Activated T-helper 1 cell treated with Interleukin-2 at 50 U/mL for 16 hours (primary cell): Measurements from ENCODE around the gene IFNK.
"Not testable (repeated sequence)": the region's sequence is repeated elsewhere in the genome, so short reads cannot be mapped to it uniquely, and the experiment has no call there.

Experiments used
- DNase-seq: peaks from one replicate; pipeline ENCODE4 v3.0.0-alpha.2; 2020; ENCODE audit warnings: low read depth

The IFNK gene, protein sequence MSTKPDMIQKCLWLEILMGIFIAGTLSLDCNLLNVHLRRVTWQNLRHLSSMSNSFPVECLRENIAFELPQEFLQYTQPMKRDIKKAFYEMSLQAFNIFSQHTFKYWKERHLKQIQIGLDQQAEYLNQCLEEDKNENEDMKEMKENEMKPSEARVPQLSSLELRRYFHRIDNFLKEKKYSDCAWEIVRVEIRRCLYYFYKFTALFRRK

DNA sequence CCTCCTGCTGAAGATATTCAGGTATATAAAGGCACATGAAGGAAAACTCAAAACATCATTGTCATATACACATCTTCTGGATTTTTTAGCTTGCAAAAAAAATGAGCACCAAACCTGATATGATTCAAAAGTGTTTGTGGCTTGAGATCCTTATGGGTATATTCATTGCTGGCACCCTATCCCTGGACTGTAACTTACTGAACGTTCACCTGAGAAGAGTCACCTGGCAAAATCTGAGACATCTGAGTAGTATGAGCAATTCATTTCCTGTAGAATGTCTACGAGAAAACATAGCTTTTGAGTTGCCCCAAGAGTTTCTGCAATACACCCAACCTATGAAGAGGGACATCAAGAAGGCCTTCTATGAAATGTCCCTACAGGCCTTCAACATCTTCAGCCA is at the start of gene IFNK:
IFNK (plus strand) TSS at position 55 of the 400 bp plus-strand sequence; CDS start at position 102, 47 bp downstream.
- no peak for DNase-seq

DNA sequence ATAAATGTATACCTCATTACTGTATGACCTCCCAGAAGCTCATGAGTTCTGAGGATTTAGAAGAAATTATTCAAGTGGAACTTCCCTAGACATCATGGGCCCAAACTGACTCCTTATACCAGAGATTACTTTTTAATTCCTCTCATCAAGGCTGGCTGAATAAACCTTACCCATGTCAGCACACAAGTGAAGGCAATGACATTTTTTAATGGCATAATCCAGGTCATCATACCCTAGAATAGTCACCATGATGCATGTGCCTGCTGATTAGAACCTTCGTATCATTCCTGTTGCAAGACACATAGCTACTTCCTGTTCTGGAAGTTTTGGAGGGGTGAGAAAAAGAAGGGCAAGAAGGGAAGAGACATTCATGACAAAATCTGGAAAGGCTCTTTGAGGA is 49.8 kb upstream of the IFNK start:
- no peak for DNase-seq

DNA sequence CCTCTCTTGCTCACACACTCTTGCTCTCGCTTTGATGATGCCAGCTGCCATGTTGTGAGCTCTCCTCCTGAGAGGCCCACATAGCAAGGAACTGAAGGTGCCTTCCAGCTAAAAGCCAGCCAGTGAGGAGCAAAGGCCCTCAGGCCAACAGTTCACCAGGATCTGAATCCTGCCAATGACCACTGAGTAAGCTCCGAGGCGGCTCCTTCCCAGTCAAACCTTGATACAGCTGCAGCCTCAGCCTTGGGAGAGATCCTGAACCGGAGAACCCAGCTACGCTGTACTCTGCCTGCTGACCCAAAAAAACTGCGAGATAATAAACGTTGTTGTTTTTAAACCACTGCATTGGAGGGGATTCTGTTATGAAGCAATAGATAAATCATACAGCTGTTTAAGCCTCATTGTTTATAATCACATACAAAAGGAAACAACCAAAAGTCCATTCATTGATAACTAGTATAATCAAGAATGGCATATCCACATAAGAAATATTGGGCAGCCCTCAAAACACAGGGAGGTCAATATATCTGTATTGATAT is 49.0 kb upstream of the IFNK start:
- DNase-seq = no peak

DNA sequence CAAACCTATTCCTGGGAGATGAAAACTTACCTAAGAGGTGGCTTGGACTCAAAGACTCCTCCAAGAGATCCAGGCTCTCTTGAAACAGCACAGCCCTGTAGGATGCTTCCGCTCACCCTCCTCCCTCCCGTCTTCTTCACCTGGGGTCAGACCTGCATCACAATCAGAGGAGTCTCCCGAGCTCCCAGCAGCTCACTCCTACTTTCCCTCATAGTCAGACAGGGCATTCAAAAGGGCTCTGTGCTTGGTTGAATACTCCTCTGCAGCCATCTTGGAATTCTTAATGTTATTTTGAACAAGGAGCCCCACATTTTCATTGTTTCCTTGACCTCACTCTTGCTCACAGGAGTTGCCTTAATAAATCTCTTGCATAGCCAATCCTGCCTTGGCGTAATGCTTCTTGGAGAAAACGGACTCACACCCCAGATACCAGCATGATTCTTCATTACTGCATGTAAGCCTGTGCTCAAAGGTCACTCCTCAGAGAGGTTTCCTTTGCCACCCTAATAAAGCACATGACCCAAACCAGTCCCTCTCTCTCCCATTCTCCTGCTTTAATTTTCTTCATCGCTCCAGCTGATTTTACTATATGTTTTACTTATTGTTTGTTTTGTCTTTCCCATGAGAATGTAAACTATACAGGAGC is 47.1 kb upstream of the IFNK start:
- DNase-seq = no peak

DNA sequence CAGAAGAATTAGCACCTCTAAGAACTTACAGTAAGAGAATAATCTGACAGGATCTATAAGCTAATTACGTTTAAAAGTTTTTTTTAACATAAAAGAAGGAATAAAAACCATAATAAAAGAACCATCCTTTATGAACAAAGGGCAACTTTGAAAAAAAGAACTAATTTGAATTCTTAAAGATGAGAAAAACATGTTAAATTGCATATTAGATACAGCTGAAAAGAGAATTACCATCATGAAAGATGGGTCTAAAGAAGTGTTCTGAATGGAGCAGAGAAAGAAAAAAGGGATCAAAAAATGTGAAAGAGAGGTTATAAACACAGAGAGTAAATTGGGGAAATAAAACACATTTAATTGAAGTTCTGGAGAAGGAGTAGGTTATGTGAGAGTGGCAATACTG is 45.8 kb upstream of the IFNK start:
- no peak for DNase-seq

DNA sequence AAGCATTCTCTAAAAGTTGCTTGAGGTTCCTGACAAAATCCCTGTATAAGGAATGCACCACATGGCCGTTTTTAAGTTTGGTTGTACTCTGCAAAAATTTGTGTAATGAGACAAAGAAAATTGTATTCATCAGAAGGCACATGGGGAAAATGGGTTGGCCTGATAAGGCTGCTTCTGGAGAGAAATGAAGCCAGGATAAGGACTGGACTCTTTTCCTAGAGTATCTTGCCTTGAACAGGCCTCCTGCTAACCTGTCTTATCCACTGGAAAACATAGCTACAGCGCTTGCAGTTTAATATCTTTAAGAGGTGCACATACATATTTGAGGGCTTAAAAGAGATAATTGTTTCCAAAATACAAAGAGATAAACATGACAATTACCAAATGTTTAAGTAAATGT is 41.4 kb upstream of the IFNK start:
- DNase-seq = no peak

DNA sequence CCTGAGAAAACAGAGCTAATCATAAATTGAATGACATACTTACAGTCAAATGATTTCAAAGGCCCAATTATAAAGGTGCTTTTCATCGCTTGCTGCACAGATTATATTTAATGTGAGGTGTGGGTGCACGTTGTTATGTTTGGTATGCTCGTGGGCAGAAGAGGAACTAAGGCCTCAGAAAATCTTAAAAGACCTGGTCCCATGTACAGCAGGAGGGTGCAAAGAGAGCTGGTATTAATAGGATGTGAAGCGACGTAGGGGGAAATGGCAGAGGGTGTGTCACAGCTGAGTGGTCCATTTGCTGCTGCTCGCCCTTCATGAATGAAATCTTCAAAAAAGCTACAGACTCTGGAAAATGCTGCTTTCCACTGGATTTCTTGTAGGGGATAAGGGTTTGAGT is 40.5 kb upstream of the IFNK start:
- no peak for DNase-seq

DNA sequence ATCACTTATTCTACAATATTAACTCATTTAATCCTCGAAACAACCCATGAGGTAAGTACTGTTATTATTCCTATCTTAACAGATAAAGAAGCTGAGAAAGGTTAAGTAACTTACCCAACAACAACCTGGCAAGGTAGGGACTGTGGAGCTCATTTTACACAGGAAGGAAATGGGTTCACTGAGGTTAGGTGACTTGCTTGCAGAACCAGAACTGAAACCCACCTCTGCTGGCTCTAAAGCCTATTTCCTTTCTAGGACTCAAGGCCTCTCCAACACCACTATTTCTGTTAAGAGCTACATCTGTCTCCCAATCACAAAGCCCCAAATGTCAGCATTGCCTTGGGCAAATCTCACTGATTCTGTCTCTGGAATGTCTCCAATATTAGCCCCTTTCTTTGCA is 38.9 kb upstream of the IFNK start:
- DNase-seq = no peak

DNA sequence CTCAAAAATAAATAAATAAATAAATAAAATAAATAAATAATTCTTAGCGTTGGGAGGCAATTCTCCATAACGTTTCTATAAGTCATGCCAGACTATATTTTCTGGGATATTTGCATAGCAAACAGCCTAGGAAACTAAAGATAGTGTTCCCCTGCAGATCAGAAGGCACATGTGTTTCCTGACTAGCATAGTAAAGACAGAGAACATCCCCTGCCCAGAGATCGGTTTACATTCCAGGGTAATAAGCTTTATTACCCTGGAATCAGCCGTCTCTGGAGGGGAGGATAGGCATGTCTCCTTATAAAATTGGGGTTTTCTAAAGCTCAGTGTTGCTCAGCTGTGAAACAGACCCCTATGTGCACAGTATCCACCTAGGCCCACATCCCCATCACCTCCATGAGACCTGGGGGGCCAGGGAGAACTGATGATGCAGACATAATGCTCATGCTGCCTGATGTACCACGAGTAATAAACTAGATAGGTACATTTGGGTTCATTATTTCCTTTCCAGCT is 36.9 kb upstream of the IFNK start:
- DNase-seq = no peak

DNA sequence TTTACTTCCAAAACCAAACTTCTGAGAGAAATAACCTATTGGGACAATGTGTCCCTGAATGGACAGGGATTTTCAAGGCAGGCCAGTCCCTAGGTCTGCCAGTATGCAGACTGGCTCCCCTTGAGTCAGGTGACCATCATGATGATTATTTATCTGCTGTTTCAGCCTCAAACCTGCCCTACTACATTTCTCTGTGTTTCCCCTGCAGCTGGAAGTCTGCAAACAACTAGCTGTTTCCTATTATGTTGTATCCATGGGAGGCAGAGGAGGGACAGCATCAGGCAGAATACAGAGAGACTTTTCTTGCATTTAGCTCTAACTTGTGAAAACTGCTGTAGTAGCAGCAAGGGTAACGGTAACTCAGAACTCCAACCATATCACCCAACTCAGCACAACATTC is 36.2 kb upstream of the IFNK start:
- DNase-seq = no peak

DNA sequence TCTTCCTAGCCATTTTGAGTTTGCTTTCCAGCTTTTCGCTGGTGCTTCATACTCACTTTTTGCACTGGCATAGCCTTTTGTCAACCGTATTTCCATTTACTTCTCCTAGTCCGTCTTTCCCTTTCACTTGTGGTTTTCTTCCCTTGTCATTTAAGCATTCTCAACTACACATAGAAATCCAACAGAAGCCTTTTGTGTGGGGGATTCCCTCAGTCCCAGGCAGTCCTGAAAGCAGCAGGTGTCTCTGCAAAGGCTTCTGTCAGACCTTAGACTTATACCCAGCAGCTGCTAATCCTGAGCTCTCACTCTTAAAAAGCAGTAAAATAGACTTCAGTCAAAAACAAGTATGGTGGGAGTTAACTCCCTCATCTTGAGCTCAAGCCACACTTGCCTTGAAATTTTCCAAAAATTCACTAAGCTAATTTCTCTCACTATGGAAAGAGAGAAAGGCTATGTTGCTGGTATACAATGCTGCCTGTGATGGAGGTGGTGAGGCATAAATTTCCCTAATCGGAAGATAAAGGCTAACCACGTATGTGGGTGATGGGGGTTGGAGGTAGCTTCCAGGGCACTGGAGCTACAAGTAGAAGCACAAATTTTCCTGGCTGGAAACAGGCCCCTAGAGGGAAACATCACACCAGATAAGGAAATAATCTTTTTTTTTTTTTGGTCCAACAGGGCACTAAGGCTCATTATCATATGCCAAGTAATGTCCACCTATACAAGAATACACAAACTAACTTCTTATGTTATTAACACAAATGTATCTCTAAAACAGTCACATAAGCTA is 34.8 kb upstream of the IFNK start:
- DNase-seq = no peak

DNA sequence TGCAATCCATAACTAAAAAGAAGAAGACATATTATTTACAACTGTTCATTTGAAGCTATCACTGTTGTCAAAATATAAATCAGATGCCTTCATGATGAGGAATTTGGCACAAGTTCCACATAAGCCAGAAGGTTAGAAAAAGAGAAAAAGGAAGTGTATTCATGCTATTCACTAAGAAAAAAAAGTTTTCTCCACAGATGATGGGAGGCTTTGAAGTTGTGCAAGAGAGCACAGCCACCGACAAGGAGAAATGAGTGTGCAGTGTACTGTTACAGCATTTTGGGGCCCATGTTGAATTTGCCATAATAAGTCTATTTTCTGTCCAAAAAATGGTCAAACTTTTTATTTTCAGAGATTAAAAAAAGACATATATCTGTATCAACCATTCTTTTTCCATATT is 32.9 kb upstream of the IFNK start:
- DNase-seq = no peak

DNA sequence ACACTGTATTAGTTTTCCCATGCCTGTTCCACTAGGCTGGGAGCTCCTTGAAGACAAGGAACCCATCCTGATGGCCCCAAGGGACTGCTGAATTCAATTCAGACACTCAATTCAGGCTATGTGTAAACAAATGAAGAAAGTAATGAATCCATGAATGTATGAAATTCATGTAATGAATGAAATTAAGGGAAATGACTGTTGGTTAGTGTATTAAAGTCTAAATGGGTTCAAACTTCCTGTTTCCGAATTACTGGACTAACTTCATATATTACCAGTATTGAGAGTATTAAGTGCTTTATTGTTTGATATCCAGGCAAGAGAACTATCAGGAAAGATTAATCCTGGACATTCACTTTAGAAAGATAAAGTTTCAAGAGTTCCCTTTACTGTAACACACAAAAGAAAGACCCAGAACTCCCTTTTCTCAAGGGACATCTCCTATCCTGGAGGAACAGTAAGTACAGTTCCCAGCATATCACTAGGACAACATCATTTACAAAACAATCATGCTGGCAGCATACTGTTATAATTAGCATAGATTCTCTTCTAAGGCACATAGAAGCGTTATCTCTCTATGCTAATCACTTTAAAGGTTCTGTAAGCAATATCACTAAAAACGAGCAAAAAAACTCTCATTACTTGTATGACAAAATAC is 28.5 kb upstream of the IFNK start:
- DNase-seq = no peak

DNA sequence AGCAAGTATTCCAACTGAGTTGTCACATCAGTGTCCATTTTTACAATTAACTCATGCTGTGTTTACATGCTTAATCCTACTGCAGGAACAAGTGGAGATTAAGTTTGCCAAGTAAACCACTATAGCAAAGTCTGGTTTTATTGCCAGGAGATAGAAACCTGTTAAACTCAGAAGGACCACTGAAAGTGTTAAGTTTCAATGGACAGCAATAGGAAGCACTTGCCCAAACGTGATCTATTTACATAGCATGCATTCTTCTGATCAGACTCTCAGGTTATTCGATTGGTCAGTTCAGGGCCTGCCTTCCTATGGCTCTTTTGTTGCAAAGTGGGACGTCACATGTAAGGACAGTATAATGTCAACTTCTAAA is 28.0 kb upstream of the IFNK start:
- no peak for DNase-seq

DNA sequence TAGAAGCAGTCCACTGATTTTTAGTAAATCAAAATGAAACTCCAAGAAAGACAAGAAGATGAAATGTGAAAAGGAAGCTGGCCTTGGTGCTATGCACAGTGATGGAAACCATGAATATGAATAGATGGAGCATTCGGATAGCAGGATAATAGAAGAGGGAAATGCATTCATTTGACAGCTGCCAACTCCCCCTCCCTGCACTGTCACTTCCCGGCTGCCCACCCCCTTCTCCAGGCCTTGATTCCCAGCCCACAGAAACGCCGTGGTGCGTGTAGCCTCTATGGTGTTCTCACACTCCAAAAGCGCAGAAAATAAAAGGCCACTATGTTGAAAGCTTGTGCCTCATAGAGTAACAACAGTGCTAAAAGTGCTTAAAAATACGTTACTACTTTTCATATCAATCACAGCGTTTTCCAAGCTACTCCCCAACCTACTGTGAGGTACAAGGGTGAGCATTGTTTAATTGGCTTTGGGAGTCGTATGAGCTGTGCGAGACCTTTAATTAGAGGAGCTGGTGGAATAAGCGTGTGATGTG is 26.1 kb upstream of the IFNK start:
- no peak for DNase-seq

DNA sequence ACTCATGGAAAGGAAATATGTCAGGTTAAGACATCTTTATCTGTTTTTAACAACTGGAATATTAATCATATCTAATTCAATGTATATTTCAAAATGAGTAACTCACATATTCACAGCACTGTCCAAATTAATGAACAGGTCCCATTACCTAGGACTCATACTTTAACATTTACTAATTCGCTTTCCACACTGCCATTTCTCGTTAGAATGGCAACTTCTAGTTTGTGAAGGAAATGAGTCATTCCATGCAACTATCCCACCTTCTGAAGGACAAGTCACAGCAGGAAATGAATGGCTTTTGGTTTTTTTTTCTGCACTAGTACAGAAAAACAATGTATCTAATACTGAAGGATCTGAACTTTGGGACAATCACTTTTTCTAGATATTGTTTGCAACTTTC is 24.6 kb upstream of the IFNK start:
- DNase-seq = no peak

DNA sequence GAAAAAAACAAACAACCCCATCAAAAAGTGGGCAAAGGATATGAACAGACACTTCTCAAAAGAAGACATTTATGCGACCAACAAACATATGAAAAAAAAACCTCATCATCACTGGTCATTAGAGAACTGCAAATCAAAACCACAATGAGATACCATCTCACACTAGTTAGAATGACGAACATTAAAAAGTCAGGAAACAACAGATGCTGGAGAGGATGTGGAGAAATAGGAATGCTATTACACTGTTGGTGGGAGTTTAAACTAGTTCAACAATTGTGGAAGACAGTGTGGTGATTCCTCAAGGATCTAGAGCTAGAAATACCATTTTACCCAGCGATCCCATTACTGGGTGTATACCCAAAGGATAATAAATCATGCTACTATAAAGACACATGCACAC is 23.2 kb upstream of the IFNK start:
- DNase-seq = not testable (repeated sequence)

DNA sequence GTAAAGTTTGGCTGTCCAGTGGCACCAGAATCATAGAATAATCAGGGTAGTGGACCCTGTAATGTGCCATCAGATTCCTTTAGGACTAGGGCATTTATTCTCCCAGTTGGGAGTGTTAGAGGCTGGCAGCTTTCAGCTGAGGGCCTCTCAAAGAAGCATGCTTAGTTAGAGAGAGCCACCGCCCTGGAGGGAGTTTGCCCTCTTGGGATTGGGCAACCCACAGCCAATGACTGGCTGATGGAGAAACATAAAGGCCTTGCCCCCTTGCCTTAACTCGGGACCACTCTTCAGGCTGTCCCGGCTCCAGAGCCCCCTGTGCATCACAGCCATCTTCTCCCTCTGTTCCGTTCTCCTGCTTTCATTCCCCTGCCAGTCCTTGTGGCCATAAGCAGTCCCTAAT is 20.5 kb upstream of the IFNK start:
- DNase-seq = no peak

DNA sequence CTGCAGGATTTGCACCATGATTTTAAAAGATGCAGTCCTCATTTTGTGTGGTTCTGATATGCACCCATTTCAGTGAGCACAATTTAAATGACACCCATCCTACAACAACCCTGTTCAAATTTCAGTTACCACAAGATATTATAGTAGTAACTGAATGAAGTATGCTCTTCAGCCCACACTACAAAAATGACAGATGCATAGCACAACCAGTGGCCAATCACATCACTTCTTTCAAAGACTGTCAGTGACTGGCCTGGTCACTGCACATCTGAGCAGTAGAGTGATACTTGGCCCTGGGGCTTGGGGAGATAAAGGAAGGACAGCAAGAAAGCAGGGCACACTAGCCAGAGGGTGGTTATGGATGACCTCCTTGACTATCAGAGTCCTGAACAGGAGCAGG is 19.8 kb upstream of the IFNK start:
- DNase-seq = no peak

DNA sequence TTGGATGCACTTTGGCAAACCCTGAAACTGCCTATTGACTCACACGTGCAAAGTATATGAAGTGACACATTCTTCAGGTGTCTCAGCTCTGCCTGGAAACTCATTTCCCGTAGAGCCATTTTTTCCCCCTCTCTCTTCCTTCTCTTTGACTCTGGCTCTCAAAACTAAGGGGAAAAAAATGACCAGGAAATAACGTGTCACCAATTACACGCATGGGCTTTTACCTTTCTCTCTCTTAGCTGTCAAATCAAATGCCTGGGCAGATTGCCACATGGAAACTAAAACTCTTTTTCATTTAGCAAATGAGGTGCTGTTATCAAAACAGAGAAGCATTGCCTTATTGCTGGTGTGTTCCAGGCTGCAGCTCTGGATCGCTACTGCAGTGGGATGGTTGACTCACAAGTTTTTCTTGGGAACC is 18.3 kb upstream of the IFNK start:
- DNase-seq = no peak

DNA sequence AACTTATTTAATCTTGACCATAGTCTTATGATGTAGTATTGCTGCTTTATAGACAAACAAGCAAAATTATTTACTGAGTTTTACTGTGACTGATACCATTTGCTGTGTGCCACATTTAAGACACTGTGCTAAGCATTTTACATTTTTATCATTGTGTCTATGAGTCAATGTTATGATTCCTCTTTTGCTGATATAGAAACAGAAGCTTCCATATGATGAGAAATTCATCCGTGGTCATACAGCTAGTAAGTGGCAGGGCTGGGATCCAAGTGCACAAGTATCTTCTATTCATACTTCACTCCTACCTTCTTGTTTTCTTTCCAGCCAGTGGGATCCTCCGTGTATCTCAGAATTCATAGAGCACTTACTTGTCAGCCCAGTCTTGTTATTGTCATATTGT is 17.1 kb upstream of the IFNK start:
- DNase-seq = no peak

DNA sequence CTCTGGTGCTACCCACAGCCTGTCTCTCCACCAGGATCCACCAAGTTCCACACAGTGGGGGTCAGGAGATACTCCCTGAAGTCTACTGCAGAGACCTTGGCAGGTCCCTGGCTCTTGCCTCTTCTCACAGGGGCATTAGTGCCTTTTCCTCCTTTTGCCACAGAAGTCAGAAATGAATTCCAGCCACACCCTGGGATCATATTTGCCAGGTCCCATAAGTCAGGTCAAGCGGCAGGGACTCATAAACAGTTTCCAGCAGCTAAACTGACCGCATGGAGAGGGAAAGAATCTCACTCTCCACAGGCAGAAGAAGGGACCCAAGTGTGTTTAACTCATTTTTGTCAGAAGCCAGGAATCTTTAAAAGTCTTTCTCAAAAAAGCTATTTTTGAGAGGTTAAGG is 13.3 kb upstream of the IFNK start:
- DNase-seq = no peak
